ENCODE measurements around the gene MPHOSPH9. TPM values are rescaled to one million over a fixed set of nuclear protein-coding genes. Genes with fewer than 3 reads are reported as not detected.

MPHOSPH9 gene
- total RNA-seq, 1 donor from 2014 or later = 79.8 TPM

GRCh38 chr12:123149501-123150274, 83.3 kb downstream of the MPHOSPH9 start:
- Mint-ChIP-seq H3K27ac (ENCODE audit: unreplicated experiment) (no peak overlapping the region), H3K4me3 (peak overlapping the region; percentile 88), H3K9me3 (no peaks in the 10 kb centered on the region), H3K4me1 (peaks cover 24% of the 10 kb centered on the region), H3K27me3 (ENCODE audit: low read depth) (peaks cover 12% of the 10 kb centered on the region), H3K36me3 (ENCODE audit: low read depth) (no peaks in the 10 kb centered on the region)
- TF ChIP-seq CTCF (conservative IDR thresholded peaks at IDR 0.05) = no peak
- no peak for DNase-seq (ENCODE audit: low read depth, low spot score)

DNA sequence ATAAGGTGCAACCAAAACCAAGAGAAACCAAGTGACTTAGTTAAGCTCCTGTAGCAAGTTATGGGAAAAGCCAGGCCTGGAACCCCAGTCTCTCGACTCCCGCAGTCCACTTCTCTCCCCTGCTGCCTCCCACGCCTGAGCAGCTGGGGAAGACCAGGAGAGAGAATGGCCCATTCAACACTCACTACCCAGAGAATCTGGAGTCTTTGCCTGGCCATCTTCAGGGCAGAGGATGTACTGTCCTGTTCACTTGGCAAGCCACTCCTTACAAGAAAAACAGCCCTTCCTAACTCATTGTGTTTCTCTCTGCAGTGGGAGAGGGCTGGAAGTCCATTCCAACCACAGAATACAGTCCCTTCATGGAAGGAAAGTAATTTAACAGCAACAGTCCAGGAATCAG, 83.9 kb downstream of the MPHOSPH9 start:
- no peak for TF ChIP-seq CTCF (conservative IDR thresholded peaks at IDR 0.05)
- DNase-seq (ENCODE audit: low read depth, low spot score) = no peak

GRCh38 chr12:123148655-123149054, 84.3 kb downstream of the MPHOSPH9 start:
- no peaks in the 10 kb centered on the region for H3K9me3 Mint-ChIP-seq
- H3K4me1 Mint-ChIP-seq = peaks cover 24% of the 10 kb centered on the region
- DNase-seq (ENCODE audit: low read depth, low spot score) = no peak
- peak overlapping the region; percentile 88 for H3K4me3 Mint-ChIP-seq
- TF ChIP-seq CTCF (conservative IDR thresholded peaks at IDR 0.05) = no peak
- no peak overlapping the region for H3K27ac Mint-ChIP-seq (ENCODE audit: unreplicated experiment)
- H3K36me3 Mint-ChIP-seq (ENCODE audit: low read depth) = no peaks in the 10 kb centered on the region
- H3K27me3 Mint-ChIP-seq (ENCODE audit: low read depth) = peaks cover 12% of the 10 kb centered on the region

More for the DNA sequence above, 83.9 kb downstream of the MPHOSPH9 start:
- Mint-ChIP-seq H3K36me3 (ENCODE audit: low read depth) (no peaks in the 10 kb centered on the region), H3K4me1 (peaks cover 24% of the 10 kb centered on the region), H3K27me3 (ENCODE audit: low read depth) (peaks cover 12% of the 10 kb centered on the region), H3K4me3 (peak overlapping the region; percentile 88), H3K27ac (ENCODE audit: unreplicated experiment) (no peak overlapping the region), H3K9me3 (no peaks in the 10 kb centered on the region)

DNA sequence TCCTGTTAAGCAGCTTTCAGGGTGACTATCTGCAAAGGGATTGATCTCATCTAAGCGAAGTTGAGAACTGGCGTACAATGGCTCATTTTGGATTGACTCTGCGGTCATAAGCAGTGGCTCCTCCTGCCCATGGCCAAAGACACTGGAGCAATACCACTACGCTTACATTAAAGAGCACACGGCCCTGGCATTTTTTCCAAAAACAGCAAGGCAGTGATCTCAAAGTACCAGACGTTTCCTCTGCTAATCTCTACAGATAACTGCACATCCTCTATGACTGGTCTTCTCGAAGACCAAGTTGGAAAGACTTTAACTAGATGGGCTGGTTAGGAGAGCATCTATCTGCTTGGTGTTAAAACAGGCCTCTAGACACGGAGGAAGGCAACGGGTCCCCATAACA, 84.7 kb downstream of the MPHOSPH9 start:
- H3K27me3 Mint-ChIP-seq (ENCODE audit: low read depth) = peaks cover 12% of the 10 kb centered on the region
- no peak overlapping the region for H3K27ac Mint-ChIP-seq (ENCODE audit: unreplicated experiment)
- no peaks in the 10 kb centered on the region for H3K36me3 Mint-ChIP-seq (ENCODE audit: low read depth)
- no peak for DNase-seq (ENCODE audit: low read depth, low spot score)
- peak overlapping the region; percentile 88 for H3K4me3 Mint-ChIP-seq
- H3K9me3 Mint-ChIP-seq = no peaks in the 10 kb centered on the region
- H3K4me1 Mint-ChIP-seq = peaks cover 24% of the 10 kb centered on the region
- no peak for TF ChIP-seq CTCF (conservative IDR thresholded peaks at IDR 0.05)

DNA sequence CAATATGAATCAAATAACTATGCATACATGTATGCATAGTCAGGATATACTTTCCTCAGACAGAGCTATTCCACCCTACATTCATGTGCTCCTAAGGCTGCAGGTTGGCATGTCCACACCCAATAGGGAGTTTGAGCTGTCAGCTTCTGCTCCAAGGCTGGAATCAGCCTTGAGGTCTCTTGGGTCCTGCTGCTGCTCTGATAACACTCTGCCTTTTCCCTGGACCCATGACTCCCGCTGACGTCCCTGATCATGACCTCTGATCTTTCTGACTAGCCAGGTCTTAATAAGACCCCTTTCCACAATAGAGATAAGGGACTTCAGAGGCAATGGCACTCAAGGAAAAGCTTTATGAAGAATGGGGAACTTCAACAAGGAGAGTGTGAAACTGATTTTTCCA, 87.7 kb downstream of the MPHOSPH9 start:
- Mint-ChIP-seq H3K36me3 (ENCODE audit: low read depth) (no peaks in the 10 kb centered on the region), H3K27ac (ENCODE audit: unreplicated experiment) (no peak overlapping the region), H3K4me1 (peaks cover 37% of the 10 kb centered on the region), H3K4me3 (no peak overlapping the region), H3K9me3 (no peaks in the 10 kb centered on the region), H3K27me3 (ENCODE audit: low read depth) (peaks cover 9% of the 10 kb centered on the region)
- DNase-seq (ENCODE audit: low read depth, low spot score) = no peak
- TF ChIP-seq CTCF (conservative IDR thresholded peaks at IDR 0.05) = no peak
